ENCODE results near the gene ARHGEF12.
"Not testable (repeated sequence)": the region's sequence is repeated elsewhere in the genome, so short reads cannot be mapped to it uniquely, and the experiment has no call there.

The ARHGEF12 gene

GRCh38 chr11:120501976-120502755 is 166.0 kb downstream of the ARHGEF12 start:
- no peak for DNase-seq

DNA sequence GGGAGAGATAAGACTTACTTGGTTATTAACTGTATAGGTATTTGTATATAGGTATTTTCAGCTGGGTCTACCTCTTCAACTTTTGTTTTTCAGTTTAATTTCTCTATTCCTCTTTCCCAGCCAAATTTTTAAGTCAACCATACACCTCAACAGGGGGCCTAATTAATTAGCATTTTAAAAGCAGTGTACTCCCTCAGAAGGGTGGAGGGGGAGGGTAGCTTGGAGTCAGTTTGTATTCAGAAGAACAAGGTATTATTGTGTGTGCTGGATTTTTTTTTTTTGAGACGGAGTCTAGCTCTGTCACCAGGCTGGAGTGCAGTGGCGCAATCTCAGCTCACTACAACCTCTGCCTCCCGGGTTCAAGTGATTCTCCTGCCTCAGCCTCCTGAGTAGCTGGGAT is 167.3 kb downstream of the ARHGEF12 start:
- DNase-seq = not testable (repeated sequence)

DNA sequence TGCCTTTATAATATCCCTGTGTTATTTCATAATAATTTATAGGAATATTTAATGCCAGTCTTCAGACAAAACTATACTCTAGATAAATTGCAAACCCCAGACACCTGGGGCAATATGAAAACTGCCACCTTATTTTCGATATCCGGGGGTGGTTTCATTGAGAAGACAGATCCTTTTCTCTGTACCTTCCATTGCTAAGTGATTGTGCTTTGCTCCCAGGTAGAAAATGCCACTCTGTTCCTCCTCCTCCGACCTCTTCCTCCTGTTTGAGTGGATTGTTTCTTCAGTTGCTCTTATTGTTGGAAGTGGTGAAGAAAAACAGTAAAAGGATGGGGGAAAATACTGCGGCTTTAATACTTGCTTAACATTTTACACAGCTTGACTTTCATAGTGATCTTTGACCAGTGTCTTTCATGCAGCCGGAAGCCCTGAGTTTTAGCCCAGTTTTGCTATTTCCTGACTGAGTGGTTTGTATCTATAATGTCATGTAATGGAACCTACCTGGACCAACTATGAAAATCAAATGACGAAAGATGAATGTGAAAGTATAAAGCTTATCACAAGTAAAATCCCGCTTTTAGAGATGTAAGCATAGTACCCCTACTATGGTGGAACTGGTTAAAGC is 169.7 kb downstream of the ARHGEF12 start:
- DNase-seq = no peak

GRCh38 chr11:120509346-120510053 is 173.3 kb downstream of the ARHGEF12 start:
- DNase-seq = no peak

DNA sequence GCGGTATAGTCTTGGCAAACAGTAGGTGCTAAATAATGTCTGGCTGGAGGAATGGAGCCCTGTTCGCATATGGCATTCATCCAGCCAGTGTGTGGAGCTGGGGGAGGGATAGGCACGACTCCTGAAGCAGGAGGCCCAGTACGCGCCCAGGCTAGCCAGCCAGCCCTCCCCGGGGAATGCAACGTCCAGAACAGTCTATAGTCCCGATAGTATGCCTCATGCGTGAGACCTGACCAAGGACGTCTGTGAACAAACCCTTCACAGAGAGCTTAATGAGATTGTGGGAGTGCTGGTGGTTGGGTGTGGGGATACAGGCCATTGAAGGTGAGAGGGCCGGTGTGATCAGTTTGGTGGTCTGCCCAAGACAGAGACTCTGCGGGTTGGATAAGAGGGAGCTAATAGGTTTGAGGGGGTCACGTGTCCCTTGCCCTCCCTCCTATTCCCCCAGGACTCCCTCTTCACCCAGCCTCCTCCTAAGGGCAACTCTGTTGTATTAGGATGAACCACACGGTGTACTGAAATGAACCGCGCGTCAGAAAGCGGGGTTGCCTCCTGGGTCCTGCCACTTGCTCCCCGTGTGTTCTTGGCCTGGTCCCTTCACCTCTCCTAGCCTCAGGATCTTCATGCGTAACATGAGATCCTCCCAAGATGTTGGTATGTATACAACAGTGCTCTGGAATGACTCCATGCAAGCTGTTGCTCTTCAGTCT is 174.3 kb downstream of the ARHGEF12 start:
- no peak for DNase-seq

DNA sequence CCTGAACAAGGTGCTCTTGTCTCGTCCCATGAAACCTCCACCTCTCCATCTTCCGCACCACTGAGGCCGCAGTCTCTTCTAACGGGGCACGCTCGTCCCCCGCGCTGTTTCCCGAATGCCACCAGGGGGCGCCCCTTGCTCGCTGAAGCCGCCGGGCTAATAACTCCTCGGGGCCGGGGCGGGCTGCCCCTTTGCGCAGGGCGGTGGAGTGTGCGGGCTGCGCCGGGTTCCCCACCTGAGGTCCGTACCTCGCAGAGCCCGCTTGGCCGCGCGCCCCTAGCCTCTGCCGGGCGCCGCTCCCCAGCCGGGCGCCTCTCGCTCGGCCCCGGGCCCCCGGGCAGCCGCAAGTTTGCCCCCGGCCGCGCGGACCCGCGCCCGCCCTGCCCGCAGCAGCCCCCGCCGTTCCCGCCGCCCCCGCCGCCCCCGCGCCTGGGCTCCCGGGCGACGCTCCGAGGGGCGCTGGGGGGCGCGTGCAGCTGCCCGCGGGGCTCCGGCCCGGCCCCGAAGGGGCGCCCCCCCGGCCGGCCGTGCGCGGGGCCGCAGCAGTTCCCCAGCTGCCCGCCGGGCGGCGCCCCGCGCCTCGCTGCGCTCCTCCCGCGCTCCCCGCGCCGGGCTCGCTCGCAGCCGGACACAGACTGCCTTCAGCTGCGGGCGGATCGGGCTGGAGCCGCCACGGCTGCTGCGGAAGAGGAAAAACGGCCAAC is 175.1 kb downstream of the ARHGEF12 start, which contains the start of gene GRIK4:
Gene GRIK4 (plus strand): TSS at position 633 of the 704 bp plus-strand sequence. CDS start 148,571 bp downstream, outside the sequence.
- no peak for DNase-seq

DNA sequence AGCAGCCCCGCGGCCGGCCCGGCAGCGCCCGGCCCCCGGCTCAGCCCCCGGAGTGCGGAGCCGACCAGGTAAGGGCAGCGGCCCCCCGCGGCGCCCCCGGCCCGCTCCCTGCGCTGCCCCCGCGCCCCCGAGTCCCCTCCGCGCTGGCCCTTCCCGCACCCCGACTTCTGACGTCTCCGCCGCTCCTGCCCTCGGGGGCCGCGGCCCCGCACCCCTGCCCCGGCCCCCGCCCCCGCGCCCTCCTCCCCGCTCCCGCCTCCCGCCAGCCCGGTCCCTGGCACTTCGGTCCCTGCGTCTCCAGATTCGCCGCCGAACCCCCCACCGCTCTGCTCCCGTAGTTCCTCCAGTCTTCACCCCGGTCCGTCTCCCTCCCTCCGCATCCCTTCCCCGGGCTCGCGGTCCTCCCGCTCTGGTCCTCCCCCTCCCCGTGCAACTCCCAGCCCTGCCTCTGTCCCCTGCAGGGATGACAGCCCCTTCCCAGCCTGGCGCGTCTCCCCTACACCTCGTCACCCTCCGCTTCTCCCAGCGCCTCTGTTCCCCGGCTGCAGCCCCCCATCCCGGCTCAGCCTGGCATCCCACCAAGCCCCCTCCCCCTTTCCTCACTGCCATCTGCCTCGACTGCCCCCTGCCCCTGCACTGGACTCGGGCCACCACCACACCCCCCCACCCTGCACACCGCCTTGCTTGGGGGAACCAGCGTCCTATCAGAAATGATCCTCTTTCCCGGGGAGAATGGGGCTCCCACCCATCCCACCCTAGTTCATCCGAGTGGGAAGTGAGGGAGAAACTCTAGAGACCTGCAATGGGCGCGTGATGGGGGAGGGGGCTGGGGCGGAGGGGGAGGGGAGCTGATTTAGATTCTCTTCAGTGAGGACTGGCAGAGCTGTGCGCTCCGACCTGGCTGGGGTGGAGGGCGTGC is 175.9 kb downstream of the ARHGEF12 start:
- no peak for DNase-seq

- DNase-seq = no peak
Measured at GRCh38 chr11:120512739-120513435, 176.7 kb downstream of the ARHGEF12 start.

GRCh38 chr11:120513436-120514315 is 177.5 kb downstream of the ARHGEF12 start:
- DNase-seq = no peak

- DNase-seq = no peak
Measured at GRCh38 chr11:120514541-120515121, 178.4 kb downstream of the ARHGEF12 start.

- DNase-seq = no peak
Measured at GRCh38 chr11:120515186-120515723, 179.0 kb downstream of the ARHGEF12 start.

- DNase-seq = no peak
Measured at GRCh38 chr11:120516461-120517389, 180.5 kb downstream of the ARHGEF12 start.

DNA sequence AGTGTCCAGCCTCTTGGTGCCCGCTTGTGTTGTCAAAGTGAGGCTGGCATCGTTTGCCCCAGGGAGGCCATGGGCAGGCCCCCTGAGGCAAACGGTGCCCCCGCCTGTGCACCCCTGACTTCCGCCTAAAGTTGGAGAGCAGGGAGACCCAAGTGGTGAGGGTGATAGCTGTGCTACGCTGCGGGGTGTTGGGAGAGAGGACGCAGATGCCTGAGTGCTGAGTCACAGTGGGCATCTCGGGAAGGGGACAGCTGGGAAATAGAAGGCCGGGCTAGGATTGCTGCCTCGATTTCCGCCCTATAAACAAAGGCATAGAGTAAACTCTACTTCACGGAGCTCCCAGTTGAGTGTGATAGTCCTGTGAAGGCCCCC is 181.2 kb downstream of the ARHGEF12 start:
- no peak for DNase-seq

DNA sequence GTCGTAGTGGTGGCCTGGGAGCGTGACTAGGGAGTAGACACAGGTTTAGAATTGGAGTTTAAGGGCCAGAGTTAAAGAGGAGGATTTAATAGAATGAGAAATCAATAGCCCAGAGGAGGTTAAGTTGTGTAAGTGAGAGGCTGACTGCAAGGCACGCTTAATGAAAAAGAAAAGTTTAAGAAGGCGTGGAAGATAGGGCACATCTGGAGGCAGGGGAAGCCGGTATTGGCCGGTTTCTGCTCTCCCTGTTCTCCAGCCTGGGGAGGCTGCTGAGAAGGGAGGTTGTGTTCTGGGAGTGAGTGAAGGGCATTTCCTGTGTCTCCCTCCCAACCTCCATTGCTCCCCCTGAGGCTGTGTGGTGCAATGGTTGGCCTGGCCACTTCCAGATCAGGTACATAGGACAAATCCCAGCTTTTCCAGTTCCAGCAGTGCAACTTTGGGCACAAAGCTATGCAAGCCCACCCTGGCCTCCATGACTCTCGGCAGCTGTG is 181.6 kb downstream of the ARHGEF12 start:
- DNase-seq = no peak

DNA sequence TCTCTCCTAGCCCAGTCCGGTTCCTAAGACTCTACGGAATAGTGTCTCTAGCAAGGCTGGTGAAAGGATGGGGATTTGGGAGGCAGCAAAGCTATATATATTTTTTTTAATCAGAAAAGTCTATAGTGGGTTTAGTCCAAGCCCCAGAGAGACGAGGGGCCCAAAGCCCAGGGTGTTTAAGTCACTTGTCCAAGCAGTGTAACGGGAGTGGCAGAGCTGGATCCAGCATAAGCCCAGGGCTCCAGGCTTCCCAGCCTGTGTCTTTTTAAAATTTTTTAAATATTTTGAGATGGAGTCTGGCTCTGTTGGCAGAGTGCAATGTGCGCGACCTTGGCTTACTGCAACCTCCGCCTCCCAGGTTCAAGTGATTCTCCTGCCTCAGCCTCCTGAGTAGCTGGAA is 182.1 kb downstream of the ARHGEF12 start:
- no peak for DNase-seq

DNA sequence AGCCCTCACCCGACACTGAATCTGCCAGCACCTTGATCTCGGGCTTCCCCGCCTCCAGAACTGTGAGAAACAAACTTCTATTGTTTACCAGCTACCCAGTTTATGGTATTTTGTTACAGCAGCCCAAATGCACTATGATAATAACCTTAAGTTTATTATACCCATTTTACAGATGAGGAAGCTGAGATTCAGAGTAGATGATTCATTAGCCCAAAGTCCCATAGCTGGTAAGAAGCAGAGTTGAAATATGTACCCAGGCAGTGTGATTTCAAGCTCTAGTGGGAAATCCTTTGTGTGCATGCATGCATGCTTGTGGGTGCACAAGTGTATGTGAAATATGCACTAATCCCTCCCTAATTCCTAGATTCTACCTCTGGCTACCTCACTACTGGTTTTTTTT is 183.3 kb downstream of the ARHGEF12 start:
- no peak for DNase-seq

DNA sequence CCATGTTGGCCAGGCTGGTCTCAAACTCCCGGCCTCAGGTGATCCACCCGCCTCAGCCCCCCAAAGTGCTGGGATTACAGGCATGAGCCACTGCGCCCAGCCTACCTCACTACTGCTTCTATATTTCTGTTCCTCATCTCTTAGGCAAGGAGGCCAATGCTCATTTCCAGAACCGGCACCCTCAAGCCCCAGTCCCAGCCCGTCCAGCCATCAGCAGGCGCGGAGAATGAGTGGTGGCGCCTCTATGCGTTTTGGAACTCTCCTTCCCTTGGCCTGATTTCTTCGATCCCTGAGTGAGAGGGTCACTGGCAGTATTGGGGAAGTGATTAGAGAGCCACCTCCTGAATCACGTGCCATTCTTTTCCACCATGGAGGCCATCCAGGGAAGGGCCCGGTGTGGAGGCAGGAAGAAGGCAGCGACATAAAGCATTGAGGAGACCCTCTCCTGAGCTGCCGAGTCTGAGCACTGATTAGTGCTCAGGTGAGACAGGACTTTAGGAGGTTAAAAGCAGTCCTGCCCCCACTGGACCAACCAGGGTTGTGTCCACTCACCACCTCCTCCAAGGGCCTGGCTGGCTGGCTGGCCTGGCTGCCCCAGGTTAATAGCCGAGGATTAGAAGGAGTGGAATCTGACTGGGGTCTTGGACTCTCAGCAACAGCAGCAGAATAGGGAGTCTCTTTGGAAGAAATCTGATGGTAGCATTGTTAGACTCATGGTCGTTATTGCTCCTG is 184.0 kb downstream of the ARHGEF12 start:
- no peak for DNase-seq

Data from cortex of kidney (tissue), 1 donor.